NCI-H1417 (cell line): ENCODE measurements around the gene ZNF519.
"Not testable (repeated sequence)": the region's sequence is repeated elsewhere in the genome, so short reads cannot be mapped to it uniquely, and the experiment has no call there.

Source experiments
- DNase-seq, 3 experiments: peaks; one replicate each; lab custom pipeline; 2025; lab: John Stamatoyannopoulos, UW

ZNF519 gene

DNA sequence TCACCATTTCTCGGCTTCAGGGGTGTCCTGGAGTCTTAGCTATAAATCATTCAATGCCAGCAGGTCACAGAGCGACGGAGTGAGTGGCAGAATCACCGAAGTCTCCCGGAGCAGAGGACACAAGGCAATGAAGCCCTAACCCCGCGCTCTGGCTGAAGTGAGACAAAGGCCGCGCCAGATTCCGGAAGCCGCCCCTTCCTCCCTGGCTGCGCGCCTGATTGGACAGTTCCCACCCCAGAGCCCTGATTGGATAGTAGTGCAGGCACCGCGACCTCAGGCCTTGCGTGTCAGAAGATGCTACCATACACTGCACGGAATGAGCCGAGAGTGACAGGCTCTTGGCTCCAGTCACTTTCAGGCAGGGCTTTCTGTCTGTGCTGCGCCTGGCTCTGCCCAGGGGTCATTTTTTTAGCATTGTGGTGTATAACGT lies at the start of gene ZNF519:
TSS of gene ZNF519 (minus strand) at position 165 of the 430 bp plus-strand sequence. CDS start at position 7, 158 bp downstream.
- peak; percentile 87 to 98 (median 92) for DNase-seq

DNA sequence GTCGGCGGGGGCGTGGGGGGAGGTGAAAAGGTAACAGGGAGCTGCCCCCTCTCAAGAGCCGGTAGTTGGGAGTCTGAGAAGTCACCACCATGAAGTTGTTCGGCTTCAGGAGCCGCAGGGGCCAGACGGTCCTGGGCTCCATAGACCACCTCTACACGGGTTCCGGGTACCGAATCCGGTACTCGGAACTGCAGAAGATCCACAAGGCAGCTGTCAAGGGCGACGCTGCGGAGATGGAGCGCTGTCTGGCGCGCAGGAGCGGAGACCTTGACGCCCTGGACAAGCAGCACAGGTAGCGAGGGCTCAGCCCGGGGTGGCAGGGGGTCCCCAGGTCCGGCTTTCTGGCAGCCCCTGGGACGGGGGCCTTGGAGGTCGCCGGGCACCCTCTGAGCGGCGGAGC lies 47.1 kb upstream of the ZNF519 start:
- peak in 2 of 3 experiments; percentile 49 to 51 for DNase-seq

GRCh38 chr18:14178321-14179196 lies 46.3 kb upstream of the ZNF519 start:
- peak; percentile 2 to 83 (median 78) for DNase-seq

- DNase-seq: not testable (repeated sequence)
These were observed 45.5 kb upstream of the ZNF519 start for GRCh38 chr18:14177540-14178320.

DNA sequence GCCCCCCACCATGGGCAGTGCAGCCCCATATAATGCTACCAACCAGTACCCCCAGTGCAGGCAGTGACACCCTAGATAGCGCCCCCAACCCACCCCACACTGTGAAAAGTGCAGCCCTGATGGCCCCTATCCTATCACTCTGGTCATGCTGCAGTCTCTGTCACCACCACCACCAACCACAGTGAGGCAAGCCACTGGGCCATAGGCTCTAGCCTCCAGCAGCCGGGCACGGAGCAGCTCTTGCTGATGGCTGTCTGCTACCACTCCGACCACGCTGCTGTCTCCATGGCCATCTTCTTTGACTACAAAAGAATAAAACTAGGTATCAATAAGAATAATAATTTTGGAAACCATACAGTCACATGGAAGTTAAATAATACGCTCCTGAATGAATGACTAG lies 43.2 kb upstream of the ZNF519 start:
- DNase-seq: not testable (repeated sequence)

DNA sequence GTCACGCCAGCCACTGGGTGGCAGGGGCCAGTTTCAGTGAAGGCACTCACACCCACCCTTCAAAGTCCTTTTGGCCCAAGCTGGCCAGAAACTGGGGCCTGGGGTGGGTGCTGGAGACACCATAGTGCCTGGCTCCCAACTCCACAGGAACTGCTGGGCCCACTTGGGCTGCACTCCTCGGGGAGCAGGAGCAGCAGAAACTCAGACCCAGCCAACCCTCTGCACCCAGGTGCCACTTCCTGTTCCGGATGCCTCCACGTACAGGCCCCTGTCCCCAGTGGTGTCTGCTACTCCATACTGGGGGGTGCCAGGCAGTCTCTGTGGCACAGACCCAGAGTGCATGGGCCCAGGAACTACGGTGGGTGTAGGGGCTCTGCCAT lies 42.5 kb upstream of the ZNF519 start:
- DNase-seq: no peak

- DNase-seq: not testable (repeated sequence)
These were observed 41.9 kb upstream of the ZNF519 start for GRCh38 chr18:14174002-14174705.

DNA sequence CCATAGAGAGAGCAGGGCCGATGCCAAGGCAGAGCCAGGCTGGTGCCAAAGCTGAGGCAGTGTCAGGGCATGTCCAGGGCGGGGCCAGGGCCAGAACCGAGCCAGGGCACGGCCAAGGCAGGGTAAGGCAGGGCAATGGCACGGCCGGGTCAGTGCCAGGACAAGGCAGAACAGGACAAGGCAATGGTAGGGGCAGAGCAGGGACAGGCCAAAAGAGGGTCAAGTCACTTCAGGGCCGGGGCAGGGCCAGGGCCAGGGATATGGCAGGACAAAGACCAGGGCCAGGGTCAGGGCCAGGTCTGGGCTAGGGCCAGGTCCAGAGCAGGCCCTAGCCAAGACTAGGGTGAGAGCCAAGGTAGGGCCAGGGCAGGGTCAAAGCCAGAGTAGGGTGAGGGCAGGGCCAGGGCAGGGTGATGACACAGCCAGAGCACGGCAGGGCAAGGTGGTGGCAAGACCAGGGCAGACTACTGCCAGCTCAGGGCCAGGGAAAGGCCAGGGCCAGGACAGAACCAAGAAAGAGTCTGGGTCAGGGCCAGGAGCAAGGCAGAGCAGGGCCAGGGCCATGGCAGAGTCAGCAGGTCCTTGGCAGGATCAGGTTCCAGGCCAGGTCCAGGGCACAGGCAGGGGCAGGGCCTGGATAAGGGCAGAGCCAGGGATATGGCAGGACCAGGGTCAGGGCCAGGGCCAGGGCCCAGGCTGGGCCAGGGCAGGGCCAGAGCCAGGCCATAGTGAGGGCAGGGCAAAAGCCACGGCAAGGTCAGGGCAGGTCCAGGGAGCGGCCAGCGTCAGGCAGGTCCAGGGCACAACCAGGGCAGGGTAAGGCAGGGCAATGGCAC lies 41.1 kb upstream of the ZNF519 start:
- DNase-seq: not testable (repeated sequence)

GRCh38 chr18:14172142-14173115 lies 40.2 kb upstream of the ZNF519 start:
- not testable (repeated sequence) for DNase-seq

GRCh38 chr18:14171301-14172141 lies 39.3 kb upstream of the ZNF519 start:
- DNase-seq: not testable (repeated sequence)

- not testable (repeated sequence) for DNase-seq
These were observed 38.3 kb upstream of the ZNF519 start for GRCh38 chr18:14170367-14171036.

- DNase-seq: not testable (repeated sequence)
These were observed 30.7 kb upstream of the ZNF519 start for GRCh38 chr18:14162915-14163314.

- not testable (repeated sequence) for DNase-seq
These were observed 19.4 kb upstream of the ZNF519 start for GRCh38 chr18:14151564-14152113.

DNA sequence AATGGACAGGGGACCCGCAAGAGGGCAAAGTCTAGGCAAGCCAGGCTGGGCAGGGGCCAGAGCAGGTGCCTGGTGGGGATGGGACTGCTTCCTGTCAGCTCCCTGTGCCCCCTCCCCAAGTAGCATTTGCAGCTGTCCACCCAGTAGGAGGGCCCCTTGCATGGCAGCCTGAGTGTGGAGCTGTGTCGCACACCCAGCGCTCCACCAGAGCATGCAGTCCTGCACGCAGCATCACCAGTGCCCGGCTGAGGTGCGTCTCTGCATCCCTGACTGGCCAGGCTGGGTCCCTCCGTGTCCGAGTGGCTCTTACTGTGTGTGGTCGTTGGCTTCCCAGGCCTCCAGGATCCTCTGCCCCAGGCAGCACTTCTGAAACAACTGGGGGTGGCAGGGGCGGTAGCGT lies 18.5 kb upstream of the ZNF519 start:
- DNase-seq: not testable (repeated sequence)

DNA sequence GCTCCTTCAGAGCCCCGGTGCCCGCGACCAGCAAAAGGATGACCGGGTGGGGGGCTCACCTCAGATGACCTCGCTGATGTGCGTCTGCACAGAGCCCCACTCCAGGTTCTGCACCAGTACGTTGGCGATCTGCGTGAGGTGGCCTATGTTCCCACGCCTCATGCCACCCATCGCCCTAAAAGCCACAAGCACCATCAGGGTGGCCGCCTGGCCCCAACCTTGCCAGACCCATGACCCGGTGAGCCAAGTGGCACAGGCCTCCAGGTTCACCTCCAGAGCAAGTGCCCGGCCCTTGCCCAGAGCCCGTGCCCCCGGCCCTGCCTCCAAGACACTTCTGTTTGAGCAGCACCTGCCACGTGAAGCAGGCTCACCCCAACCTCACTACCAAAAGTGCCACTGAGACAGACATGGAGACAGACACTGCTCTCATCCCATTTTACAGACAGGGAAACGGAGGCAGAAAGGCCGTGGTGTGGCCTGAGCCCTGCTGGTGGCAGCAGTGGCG lies 17.7 kb upstream of the ZNF519 start:
- DNase-seq: not testable (repeated sequence)

- DNase-seq: peak in 1 of 3 experiments; percentile 8
These were observed 17.1 kb upstream of the ZNF519 start for GRCh38 chr18:14149121-14149850.
